ENCODE data around the gene MB.
"Not testable (repeated sequence)": the region's sequence is repeated elsewhere in the genome, so short reads cannot be mapped to it uniquely, and the experiment has no call there.

MB gene

DNA sequence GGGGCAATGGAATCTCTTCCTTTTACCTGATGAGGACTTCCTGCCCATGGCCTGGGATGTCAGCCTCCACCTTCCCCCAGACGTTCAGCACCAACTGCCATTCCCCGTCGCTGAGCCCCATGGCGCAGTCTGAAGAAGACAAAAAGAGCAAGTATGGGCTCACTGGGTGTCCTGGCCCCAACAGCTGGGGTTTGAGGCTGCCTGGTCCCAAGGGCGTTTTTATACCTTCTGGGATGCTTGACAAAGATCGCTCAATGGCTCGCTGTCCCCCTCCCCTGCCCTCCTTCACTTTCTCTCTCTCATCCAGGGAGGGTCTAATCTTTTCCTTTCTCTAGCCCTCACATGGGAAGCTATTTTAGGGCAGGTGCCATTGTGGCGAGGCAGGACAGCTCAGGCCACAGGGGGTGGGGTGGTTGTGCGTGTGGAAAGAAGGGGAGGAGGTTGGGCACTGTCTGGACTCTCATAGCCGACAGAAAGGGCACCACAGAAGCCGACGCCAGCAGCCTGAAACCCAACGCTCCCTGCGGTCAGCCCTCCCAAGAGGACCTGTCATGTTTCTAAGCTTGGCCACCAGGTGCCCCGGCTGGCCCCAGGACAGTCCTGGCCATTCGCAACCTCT lies at the start of gene MB:
MB (minus strand) TSS at position 193 of the 619 bp plus-strand sequence; CDS start at position 121, 72 bp downstream.
- no peak for TF ChIP-seq ZFX (IDR thresholded peaks at IDR 0.05; ENCODE audit: borderline replicate concordance)
- TF ChIP-seq, protein P1, sequence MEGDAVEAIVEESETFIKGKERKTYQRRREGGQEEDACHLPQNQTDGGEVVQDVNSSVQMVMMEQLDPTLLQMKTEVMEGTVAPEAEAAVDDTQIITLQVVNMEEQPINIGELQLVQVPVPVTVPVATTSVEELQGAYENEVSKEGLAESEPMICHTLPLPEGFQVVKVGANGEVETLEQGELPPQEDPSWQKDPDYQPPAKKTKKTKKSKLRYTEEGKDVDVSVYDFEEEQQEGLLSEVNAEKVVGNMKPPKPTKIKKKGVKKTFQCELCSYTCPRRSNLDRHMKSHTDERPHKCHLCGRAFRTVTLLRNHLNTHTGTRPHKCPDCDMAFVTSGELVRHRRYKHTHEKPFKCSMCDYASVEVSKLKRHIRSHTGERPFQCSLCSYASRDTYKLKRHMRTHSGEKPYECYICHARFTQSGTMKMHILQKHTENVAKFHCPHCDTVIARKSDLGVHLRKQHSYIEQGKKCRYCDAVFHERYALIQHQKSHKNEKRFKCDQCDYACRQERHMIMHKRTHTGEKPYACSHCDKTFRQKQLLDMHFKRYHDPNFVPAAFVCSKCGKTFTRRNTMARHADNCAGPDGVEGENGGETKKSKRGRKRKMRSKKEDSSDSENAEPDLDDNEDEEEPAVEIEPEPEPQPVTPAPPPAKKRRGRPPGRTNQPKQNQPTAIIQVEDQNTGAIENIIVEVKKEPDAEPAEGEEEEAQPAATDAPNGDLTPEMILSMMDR (IDR thresholded peaks at IDR 0.05), result no peak
- H3K27ac ChIP-seq, result peak within 1 kb of the TSS; percentile 37

- H3K27ac ChIP-seq, result not testable (repeated sequence)
These were observed 49.6 kb upstream of the MB start for GRCh38 chr22:35666699-35667098.

- no peak for TF ChIP-seq ZFX (IDR thresholded peaks at IDR 0.05; ENCODE audit: borderline replicate concordance)
- TF ChIP-seq, protein P1 (IDR thresholded peaks at IDR 0.05), result no peak
- no peak overlapping the region for H3K27ac ChIP-seq
These were observed 47.9 kb upstream of the MB start for GRCh38 chr22:35664955-35665587.

DNA sequence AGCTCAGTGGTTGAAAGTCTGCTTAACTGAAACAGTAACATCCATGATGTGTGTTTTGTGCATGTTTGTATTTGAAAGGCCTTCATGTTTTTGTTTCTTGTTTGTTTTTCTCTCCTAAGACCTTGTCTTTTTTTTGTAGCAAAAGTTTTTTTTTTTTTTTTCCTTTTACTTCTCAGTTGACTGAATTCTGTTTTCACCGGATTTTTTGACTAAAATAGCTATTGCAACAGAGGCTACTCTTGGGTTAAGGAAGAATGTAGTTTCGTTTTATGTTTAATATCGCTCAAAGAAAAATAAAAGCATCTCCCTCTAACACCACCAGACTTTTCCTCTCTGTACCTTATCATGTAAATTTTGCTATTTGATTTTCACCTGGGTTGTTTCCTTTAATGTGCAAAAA lies 46.2 kb upstream of the MB start:
- TF ChIP-seq, protein P1 (IDR thresholded peaks at IDR 0.05), result no peak
- no peak for TF ChIP-seq ZFX (IDR thresholded peaks at IDR 0.05; ENCODE audit: borderline replicate concordance)
- H3K27ac ChIP-seq, result no peak overlapping the region

DNA sequence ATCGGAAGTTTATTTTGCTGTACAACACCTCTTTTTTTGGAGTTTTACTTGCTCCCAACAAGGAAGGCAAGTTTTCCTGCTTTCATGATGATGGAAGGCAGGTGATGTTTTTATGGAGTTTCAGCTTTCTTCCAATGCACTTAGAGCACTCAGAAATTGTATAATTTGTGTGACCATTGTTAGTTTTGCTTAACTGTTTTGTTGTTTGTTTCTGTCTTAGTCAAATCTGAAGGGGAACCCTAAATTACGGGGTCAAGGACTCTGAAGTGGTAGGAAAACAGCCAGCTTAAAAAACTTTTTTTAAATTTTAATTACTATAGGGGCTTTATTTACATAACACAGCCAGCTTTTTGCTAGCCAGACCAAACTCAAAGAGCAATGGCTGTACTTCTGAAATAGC lies 45.8 kb upstream of the MB start:
- no peak overlapping the region for H3K27ac ChIP-seq
- no peak for TF ChIP-seq ZFX (IDR thresholded peaks at IDR 0.05; ENCODE audit: borderline replicate concordance)
- TF ChIP-seq, protein P1 (IDR thresholded peaks at IDR 0.05), result no peak

- no peak overlapping the region for H3K27ac ChIP-seq
- no peak for TF ChIP-seq ZFX (IDR thresholded peaks at IDR 0.05; ENCODE audit: borderline replicate concordance)
- TF ChIP-seq, protein P1 (IDR thresholded peaks at IDR 0.05), result no peak
These were observed 44.3 kb upstream of the MB start for GRCh38 chr22:35661464-35661863.

GRCh38 chr22:35660291-35661127 lies 43.4 kb upstream of the MB start:
- H3K27ac ChIP-seq, result no peak overlapping the region

More at GRCh38 chr22:35660291-35661127, 43.4 kb upstream of the MB start:
- TF ChIP-seq, protein P1 (IDR thresholded peaks at IDR 0.05), result no peak
- no peak for TF ChIP-seq ZFX (IDR thresholded peaks at IDR 0.05; ENCODE audit: borderline replicate concordance)
